Measurements from ENCODE around the gene GPR89A. TPM values are rescaled to one million over a fixed set of nuclear protein-coding genes. Genes with fewer than 3 reads are reported as not detected.
A peak's percentile ranks its signal among the peaks of the same experiment; 100 is the strongest.
"Not testable (repeated sequence)": the region's sequence is repeated elsewhere in the genome, so short reads cannot be mapped to it uniquely, and the experiment has no call there.

GPR89A gene
- 17.7 TPM for total RNA-seq
- long read RNA-seq, transcript GPR89A-201 (14 exons, 2,120 nt), result major isoform, 6 of 8 reads
- long read RNA-seq, partial matches to known transcripts, result 0 of 8 reads
- long read RNA-seq, other reads (novel, unspliced or antisense), result 2 of 8 reads

- Histone ChIP-seq H3K4me3 (peak within 1 kb of the TSS; percentile 83), H3K27ac (peak within 1 kb of the TSS; percentile 82)
- H3K4me1 ChIP-seq; H3K9me3 ChIP-seq; H3K36me3 ChIP-seq; H3K27me3 ChIP-seq; intact Hi-C loops (cut with DNase I): not testable (repeated sequence)
- DNase-seq, result peak; percentile 98
- peak; percentile 100 for ATAC-seq
These were observed at the start of gene GPR89A for GRCh38 chr1:145607833-145608733. TSS of gene GPR89A (plus strand) at chr1:145607988. CDS start at chr1:145608134, 146 bp downstream.

DNA sequence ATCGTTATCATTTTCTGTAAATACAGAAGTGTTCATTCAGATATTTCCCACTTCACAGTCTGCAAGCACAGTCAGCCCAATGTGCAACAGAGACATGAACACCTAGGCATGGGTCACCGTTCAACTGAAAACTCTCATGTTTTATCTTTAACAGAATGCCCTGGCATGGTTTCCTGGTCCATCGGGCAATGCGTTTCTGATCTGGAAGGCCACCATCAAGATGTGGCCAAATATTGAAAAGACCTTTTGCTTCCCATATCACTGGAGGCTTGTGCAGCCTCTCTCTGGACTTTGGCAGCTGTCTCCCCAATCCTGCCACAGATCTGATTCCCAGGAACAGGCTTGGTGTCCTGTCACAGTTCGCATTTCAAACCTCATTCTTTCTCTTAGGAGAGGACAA lies 21.0 kb upstream of the GPR89A start:
- H3K4me1 ChIP-seq; H3K9me3 ChIP-seq; DNase-seq; H3K4me3 ChIP-seq; H3K36me3 ChIP-seq; ATAC-seq; intact Hi-C loops (cut with DNase I); H3K27ac ChIP-seq; H3K27me3 ChIP-seq: not testable (repeated sequence)

DNA sequence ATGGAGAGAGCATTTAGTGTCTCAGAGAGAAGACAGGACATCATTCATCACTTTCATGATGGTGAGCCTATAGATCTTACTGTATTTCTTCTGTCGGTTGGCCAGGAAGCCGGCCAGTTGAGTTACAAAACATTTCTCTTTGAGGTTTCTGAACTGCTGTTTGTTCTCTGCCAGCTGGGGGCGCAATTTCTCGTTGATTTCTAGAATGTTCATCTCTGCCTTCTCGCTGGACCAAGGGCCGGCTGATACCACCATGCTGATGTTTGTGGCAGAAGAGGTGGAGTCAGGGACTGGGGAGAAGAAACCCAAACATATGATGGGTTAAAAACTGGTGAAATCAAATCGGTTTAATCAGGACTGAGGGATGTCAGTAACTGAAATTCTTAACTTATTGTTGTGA lies 17.0 kb upstream of the GPR89A start:
- not testable (repeated sequence) for DNase-seq, ATAC-seq

GRCh38 chr1:145592347-145592746 lies 15.4 kb upstream of the GPR89A start:
- H3K4me1 ChIP-seq; H3K9me3 ChIP-seq; ATAC-seq; H3K36me3 ChIP-seq; H3K27ac ChIP-seq; DNase-seq; intact Hi-C loops (cut with DNase I); H3K27me3 ChIP-seq; H3K4me3 ChIP-seq: not testable (repeated sequence)

More for the DNA sequence above, 17.0 kb upstream of the GPR89A start:
- H3K9me3 ChIP-seq; H3K4me1 ChIP-seq; H3K4me3 ChIP-seq; H3K27ac ChIP-seq; H3K36me3 ChIP-seq; H3K27me3 ChIP-seq; intact Hi-C loops (cut with DNase I): not testable (repeated sequence)

DNA sequence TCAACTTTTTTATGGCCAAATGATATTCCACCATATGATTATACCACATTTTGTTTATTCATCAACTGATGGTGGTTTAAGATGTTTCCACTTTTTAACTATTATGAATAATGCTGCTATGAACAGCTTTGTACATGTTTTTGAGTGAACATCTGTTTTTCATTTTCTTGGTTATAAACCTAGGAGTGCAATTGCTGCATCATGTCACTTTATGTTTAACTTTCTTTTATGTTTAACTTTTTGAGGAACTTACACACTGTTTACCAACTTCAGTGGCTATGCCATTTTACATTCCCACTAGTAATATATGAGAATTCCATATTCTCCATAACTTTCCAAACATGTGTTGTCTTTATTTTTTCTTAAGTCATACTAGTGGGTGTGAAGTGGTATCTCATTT lies 12.4 kb upstream of the GPR89A start:
- H3K9me3 ChIP-seq; intact Hi-C loops (cut with DNase I); H3K4me3 ChIP-seq; H3K36me3 ChIP-seq; DNase-seq; H3K27ac ChIP-seq; ATAC-seq; H3K4me1 ChIP-seq; H3K27me3 ChIP-seq: not testable (repeated sequence)

DNA sequence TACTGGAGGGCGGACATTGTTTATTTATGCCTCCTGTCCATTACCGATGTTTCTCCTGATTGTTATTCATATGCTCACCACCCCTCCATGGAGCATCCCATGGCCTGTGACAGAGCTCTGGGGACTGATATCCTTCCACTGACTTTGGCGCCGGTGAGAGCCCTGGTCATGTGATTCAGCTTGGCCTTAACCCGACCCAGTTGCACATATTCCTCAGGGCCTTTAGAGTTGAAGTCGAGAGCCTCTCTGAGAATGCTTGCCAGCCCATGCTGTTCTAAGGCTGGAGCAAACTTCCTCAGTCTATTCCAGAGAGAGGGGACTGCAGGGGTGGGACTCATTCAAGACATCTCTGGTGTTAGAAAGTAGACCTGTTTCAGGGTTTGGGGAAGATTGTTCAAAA lies 11.6 kb upstream of the GPR89A start:
- H3K4me1 ChIP-seq; H3K27me3 ChIP-seq; H3K36me3 ChIP-seq; H3K4me3 ChIP-seq; ATAC-seq; DNase-seq; H3K9me3 ChIP-seq; H3K27ac ChIP-seq; intact Hi-C loops (cut with DNase I): not testable (repeated sequence)

GRCh38 chr1:145599426-145599825 lies 8.4 kb upstream of the GPR89A start:
- intact Hi-C loops (cut with DNase I), result not testable (repeated sequence)

DNA sequence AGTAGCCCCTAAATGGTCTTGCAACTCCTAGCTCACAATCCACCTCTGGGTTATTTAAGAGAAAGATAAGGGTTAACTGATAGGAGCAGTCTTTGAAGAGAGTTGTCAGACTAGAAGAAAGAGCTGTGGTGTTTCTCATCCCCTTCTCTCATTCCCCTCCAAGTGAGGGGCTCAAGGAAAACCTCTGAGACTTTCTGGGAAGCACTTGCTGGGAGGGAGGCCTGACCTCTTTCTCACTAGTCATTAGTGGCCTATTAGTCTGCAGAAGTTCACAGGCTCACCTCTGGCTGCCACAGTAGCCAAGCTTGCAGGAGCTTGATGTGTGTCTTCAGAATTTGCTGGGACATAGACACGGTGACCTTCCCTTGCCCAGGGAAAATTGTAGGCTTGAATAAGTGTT lies 6.2 kb upstream of the GPR89A start:
- H3K4me1 ChIP-seq, result no peaks in the 10 kb centered on the region
- TF ChIP-seq CTCF (IDR thresholded peaks at IDR 0.05), result no peak
- no peak overlapping the region for H3K27ac ChIP-seq

More at GRCh38 chr1:145599426-145599825, 8.4 kb upstream of the GPR89A start:
- not testable (repeated sequence) for H3K9me3 ChIP-seq, H3K4me1 ChIP-seq, H3K27me3 ChIP-seq, DNase-seq, H3K4me3 ChIP-seq, H3K36me3 ChIP-seq, H3K27ac ChIP-seq, ATAC-seq

GRCh38 chr1:145606840-145607239 lies 948 bp upstream of the GPR89A start:
- H3K9me3 ChIP-seq; DNase-seq; ATAC-seq; H3K4me1 ChIP-seq; H3K27me3 ChIP-seq; H3K4me3 ChIP-seq; H3K27ac ChIP-seq; intact Hi-C loops (cut with DNase I); H3K36me3 ChIP-seq: not testable (repeated sequence)

More for the DNA sequence above, 6.2 kb upstream of the GPR89A start:
- DNase-seq (no peak), ATAC-seq (no peak)
- intact Hi-C loops (cut with DNase I), result no loop called here
- Histone ChIP-seq H3K4me3 (no peak overlapping the region), H3K27me3 (no peaks in the 10 kb centered on the region), H3K36me3 (no peaks in the 10 kb centered on the region), H3K9me3 (no peaks in the 10 kb centered on the region)

- DNase-seq; H3K36me3 ChIP-seq; H3K4me3 ChIP-seq; ATAC-seq; H3K27ac ChIP-seq; H3K27me3 ChIP-seq; intact Hi-C loops (cut with DNase I); H3K4me1 ChIP-seq; H3K9me3 ChIP-seq: not testable (repeated sequence)
These were observed 499 bp upstream of the GPR89A start for GRCh38 chr1:145607289-145607688.

- H3K36me3 ChIP-seq; H3K27me3 ChIP-seq; H3K27ac ChIP-seq; H3K4me1 ChIP-seq; intact Hi-C loops (cut with DNase I); ATAC-seq; H3K4me3 ChIP-seq; H3K9me3 ChIP-seq; DNase-seq: not testable (repeated sequence)
These were observed 3.0 kb downstream of the GPR89A start for GRCh38 chr1:145610744-145611143.

DNA sequence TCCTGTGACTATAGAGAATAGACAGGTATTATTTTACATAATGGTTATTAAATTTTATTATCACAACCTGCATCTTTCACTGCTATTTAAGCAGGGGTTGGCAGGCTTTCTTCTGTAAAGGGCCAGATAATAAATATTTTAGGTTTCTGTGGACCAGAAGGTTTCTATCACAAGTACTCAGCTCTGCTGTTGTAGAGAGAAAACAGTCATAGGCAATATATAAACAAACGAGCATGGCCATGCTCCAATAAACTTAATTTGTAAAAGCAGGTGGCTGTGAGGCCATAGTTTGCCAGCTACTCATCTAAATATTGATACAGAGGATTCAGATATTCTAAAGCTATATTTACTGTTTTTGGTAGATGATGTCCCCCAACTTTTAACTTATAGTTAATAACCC lies 12.3 kb downstream of the GPR89A start:
- H3K4me1 ChIP-seq; H3K4me3 ChIP-seq; DNase-seq; H3K27ac ChIP-seq; ATAC-seq; H3K9me3 ChIP-seq; H3K36me3 ChIP-seq; intact Hi-C loops (cut with DNase I); H3K27me3 ChIP-seq: not testable (repeated sequence)

DNA sequence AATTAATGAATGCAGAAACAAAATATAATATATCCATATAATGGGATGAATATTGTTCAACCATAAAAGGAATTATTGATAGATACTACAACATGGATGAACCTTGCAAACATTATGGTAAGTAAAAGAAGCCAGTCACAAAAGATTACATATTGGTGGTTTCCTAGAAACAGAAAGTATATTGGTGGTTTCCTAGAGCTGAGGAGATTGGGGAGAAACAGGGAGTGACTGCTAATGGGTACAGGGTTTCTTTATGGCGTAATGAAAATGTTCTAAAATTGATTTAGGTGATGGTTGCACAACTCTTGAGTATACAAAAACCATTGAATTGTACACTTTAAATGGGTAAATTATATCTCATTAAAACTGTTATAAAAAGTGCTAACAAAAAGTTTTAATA lies 14.4 kb downstream of the GPR89A start:
- H3K27ac ChIP-seq, result not testable (repeated sequence)

More for the DNA sequence above, 14.4 kb downstream of the GPR89A start:
- ATAC-seq; DNase-seq; intact Hi-C loops (cut with DNase I); H3K4me3 ChIP-seq; H3K9me3 ChIP-seq; H3K4me1 ChIP-seq; H3K36me3 ChIP-seq; H3K27me3 ChIP-seq: not testable (repeated sequence)
